Activated CD4-positive, alpha-beta T cell treated with anti-CD3 and anti-CD28 coated beads for 1 hour (primary cell): ENCODE data around the gene GAS5.
A peak's percentile ranks its signal among the peaks of the same experiment; 100 is the strongest.
"Not testable (repeated sequence)": the region's sequence is repeated elsewhere in the genome, so short reads cannot be mapped to it uniquely, and the experiment has no call there.

ENCODE experiments used
- DNase-seq: peaks from one replicate; pipeline ENCODE4 v3.0.0-alpha.2; 2020

The GAS5 gene

DNA sequence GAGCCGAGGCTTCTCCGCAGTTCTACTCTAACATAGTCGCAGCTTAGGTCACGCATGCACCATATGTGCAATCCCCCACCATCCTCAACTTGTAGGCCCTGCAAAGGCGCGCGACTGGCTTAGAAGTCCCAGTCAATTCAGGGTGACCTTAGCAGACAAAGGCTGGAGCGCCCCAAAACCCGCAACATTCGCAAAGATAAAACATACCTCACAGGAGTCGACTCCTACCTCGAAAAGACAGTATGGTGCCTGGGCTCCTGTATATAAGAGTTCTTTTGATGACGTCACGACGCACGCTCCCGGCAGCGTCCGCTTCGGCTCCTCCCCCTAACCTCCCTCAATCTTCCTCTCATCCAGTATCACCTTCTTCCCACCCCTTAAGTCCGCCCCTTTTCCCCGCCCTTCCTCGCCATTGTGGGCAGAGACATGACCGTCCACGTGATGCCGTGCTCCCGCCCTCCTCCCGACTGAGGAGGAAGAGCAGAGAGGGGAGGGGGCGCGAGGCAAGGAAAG lies at the start of gene GAS5:
Gene GAS5 (minus strand): TSS at position 237 of the 513 bp plus-strand sequence.
- DNase-seq, result peak; percentile 97

DNA sequence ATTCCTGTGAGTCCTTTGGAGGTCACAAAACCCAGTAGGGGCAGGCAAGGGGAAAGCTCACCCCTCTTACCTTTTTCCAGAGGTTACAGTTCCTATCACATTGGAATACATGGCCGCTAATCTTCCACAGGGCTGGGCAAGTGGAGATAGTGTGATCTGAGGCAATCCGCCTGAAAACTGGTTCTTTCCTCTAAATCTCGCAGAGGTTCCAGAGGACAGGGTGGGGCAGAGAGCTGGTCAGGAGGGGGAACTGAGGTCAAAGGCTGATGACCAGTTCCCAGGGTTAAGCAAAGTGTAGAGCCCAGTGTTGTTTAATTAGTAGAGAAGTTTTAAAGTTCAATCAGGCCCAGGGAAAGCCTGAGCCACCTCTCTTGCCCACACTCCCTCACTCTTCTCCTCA lies 49.4 kb upstream of the GAS5 start, which contains the start of gene SERPINC1:
Gene SERPINC1 (minus strand): TSS at position 179 of the 400 bp plus-strand sequence. CDS start 68 bp downstream, at position 111.
- no peak for DNase-seq

DNA sequence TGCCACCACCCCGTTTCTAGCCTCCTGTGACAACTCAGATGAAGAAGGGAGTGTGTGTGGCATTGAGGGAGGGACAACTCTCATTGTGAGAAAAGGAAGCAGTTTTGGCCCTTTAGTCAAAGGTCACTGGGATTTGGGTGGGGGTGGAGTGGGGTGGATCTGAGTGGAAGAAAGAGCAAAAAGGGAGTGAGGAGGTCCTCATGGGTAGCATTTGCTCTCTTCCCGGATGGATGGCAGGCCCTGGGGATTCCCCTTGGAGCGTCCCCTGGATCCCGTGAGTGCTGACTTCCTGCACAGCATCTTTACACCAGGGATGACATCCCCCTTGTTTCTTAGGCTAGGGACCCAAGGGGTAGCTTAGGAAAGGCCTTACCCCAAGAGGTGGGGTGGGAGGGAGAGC lies 48.9 kb upstream of the GAS5 start:
- no peak for DNase-seq

DNA sequence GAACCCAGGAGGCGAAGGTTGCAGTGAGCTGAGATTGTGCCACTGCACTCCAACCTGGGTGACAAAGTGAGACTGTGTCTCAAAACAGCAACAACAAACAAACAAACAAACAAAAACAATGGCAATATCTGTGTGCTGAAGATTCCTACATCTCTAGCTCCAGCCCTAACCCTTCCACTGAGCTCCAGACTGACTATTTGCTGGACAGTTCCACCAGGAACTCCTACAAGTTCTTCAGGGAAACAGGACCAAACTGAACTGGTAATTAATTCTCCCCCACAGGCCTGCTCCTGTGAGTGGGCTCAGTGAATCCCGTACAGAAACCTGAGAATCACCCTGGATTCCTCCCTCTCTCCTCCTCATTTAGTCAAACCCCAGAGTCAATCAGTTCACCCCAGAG lies 47.8 kb upstream of the GAS5 start:
- DNase-seq, result no peak

DNA sequence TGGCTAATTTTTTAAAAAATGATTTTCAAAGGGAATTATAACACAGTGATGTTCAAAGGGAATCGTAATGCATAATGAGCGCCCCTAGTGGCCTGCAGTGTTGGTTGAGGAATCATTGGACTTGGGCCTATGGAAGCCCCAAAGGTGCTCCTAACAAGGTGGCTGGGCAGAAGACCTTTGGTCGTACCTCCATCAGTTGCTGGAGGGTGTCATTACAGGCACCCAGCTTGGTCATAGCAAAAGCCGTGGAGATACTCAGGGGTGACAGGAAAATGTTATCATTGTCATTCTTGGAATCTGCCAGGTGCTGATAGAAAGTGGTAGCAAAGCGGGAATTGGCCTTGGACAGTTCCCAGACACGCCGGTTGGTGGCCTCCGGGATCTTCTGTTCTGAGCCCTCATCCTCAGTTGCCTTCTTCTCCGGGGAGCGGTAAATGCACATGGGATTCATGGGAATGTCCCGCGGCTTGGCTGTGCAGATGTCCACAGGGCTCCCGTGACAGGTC lies 46.6 kb upstream of the GAS5 start:
- DNase-seq, result no peak

DNA sequence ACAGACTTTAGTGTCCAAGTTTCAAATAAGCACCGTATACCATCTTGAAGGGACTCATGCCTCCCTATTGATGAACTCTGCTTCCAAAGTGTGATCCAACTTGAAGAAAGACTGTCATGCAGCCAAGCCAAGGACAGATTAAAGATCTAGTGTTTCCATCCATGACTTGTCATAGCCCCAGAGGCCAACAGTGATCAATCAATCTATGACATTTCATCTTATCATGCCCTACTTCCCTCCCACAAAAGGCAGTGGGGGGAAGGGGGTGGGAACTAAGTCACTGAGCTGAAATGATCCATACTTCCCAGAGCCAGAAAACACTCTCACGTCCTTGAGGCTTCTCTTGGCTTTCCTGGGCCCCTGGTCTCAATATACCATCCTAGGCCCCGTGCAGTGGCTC lies 45.3 kb upstream of the GAS5 start:
- DNase-seq, result no peak

DNA sequence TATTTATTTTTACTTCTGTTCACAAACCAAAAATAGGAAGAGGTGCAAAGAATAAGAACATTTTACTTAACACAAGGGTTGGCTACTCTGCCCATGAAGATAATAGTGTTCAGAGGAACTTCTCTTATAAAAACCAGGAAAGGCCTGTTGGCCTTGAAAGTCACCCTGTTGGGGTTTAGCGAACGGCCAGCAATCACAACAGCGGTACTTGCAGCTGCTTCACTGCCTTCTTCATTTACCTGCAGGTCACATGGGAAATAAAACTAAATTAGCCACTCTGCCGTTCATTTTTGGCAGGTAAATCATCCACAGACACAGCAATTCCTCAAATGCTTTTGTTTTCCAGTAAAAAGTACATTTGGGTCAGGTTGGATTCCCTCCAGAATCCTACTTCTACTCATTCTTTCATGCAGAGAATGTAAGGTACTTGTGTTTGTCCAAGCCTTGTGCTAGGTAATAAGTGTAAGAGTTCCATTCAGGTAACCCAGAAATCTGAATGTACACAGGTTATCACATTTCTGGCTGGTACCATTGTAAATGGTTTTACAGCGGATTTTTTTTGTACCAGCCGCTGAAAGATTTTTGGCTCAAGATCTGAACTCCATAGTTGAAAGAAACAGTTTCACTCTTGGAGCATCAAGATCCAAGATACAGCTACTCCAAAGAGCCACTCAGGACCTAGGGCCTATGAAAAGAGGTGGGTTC lies 36.2 kb upstream of the GAS5 start:
- DNase-seq, result no peak

DNA sequence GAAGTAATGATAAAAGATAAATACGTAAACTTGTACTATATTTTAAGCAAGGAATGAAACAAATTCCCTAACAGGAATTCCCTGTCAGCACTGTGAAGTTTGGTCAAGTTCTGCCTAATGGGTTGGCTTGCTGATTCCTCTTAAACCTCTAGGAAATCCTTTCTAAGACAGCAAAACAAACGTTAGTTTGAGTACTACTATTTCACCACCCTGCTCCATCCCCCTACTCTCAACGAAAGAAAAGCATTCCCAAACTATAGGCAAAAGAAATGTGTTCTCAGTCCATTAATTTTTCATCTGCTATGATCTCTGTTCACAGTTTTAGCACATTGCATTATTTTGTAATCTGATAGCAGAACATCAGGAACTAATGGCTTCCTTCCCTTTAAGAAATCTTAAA lies 33.2 kb upstream of the GAS5 start:
- no peak for DNase-seq

DNA sequence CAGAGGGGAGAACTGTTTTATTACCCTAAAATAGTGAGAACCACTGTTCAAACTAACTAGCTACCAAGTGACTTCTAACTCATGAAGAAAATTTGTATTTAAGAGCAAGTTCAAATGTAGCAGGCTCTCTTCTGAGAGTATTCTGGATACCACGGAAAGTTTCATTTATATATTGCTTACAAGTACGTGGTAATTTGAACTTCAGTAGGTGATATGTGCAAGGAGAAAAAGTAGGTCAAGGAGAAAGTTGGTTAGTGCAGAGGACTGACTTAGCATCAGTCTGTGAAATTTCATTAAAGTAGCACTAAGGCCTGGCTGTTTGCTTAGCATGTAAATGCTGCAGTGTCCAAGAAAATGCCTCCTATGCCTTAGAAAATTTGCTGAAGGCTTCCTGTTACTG lies 32.6 kb upstream of the GAS5 start:
- DNase-seq, result no peak

DNA sequence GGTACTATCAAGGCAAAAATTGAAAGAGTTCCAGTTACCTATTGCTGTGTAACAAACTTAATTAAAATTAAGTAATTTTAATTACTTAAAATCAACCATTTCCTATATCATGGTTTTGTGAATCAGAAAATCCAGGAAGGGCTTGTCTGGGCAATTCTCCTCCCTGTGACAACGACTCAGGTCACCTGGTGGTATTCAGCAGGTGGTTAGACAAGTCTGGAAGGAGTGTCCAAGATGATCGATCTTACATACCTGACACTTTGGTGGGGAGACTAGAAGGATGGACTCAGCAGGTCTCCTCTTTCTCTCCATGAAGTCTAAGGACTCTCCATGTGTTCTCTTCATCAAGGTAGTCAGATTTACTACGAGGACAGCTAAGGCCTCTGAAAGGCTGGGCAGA lies 26.4 kb upstream of the GAS5 start:
- no peak for DNase-seq

DNA sequence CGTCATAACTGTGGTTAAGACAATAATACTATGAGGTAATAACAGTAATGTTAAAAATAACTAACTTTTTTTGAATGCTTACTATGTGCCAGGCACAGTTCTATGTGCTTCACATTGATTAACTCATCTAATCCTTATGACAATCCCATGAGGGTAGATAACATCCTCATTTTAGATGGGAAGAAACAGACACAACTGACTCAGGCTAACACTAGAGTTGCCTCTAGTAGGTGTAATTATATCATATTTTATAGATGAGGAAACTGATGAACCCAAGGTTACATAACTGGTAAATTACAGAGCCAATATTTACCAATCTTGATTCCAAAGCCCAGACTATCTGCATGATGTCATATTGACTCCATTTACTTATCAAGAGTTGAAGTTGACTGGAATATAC lies 25.8 kb upstream of the GAS5 start:
- DNase-seq, result no peak

DNA sequence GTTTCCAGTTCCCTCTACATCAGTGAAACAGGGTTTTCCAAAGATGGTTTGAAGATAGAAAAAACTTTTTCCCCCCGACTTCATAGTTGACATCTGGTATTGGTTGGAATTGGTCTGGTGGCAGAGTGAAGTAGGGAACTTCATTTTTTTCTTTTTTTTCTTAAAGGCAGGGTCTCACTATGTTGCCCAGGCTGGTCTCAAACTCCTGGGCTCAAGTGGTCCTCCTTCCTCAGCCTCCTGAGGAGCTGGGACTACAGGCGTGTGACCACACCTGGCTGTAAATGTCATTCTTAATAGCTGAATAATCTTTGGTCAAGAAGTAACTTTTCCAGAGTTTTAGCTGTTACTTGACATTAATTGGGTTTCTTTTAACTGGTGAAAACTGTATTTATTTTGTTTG lies 22.1 kb upstream of the GAS5 start:
- DNase-seq, result no peak

DNA sequence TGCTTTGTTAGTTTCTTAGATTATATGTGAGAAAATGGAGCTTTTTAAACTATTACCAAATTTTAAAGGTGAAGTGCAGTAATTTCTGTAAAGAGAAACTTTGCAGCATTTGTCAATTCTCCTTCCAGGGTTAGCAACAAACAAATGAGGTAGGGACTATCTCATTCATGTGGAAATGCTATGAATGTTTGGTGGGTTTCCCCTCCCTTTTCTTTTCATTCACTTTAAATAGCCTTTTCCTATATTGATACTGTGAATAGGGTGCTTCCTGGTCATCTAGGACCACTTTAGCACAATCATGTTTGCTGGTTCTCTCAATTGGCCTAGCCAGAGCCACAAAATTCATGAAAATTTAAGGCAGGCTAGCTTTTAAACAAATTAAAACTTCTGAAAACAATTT lies 21.0 kb upstream of the GAS5 start:
- DNase-seq, result no peak

DNA sequence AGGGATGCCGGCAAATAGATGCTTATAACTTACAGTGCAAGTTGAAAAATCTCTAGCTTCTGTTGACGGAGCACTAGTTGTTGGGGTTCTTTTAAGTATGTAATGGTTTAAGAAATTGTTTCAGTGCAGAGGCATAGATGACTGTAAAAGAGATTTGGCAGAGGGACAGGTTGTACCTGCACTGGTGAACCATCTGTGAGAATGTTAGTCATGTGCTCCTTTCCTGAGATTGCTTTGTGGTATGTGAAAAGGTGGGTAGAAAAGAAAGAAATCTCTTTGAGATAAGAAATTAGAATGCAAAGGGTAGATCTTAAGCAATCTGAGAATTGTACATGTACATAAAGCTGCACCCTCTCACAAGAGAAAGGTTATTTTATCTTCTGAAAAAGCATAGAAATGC lies 19.8 kb upstream of the GAS5 start:
- no peak for DNase-seq

DNA sequence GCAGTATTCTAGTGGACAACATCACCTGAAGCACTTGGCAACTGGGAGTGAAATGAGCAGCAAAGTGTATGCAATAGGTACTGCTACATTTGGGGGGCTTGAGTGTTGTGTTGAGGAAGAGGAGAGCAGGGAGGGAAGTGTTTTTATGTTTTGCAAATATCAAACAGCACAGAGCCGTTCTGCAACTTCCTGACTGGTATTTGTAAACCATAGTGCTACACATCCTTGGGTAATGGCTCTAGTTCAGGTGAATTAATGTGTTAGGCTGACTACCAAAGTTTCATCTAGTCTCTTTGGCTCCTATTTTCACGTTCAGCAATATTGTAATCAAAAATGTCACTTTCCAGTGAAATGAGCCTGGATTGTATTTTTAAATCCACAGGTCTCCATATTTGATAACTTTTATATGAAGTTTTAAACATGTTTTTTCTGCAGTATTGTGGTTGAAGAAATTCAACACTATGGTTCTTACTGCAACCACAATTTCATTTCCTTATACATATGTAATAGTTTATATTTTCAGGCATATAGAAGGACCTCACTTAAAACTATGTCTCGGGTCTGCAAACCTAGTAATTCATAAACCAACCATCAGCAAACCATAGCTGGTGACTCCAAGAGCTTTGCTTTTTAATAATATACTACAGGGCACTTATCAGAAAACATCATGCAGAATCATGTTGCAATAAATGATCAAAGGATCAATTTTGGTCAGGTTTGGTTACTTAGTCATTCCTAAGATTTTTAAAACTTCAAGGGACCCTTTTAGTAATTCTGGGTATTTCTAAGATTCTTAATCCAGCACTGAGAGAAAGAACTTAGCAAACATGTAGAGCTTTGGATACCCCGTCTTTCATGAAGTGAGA lies 19.2 kb upstream of the GAS5 start:
- DNase-seq, result no peak

DNA sequence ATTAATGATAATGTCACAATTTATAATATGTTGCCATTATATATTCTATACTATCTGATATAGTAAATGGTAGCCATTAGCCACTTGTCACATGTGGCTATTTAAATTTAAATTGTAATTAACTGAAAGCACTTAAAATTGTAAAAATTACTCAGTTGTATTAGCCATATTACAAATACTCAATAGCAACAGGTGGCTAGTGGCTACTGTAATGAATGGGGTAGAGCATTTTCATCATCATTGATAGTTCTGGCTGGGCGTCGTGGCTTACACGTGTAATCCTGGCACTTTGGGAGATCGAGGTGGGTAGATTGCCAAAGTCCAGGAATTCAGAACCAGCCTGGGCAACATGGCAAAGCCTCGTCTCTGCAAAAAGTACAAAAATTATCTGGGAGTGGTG lies 16.9 kb upstream of the GAS5 start:
- DNase-seq, result no peak

DNA sequence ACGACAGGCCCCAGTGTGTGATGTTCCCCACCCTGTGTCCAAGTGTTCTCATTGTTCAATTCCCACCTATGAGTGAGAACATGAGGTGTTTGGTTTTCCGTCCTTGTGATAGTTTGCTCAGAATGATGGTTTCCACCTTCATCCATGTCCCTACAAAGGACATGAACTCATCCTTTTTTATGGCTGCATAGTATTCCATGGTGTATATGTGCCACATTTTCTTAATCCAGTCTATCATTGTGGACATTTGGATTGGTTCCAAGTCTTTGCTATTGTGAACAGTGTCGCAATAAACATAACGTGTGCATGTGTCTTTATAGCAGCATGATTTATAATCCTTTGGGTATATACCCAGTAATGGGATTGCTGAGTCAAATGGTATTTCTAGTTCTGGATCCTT lies 13.3 kb upstream of the GAS5 start:
- DNase-seq, result not testable (repeated sequence)

DNA sequence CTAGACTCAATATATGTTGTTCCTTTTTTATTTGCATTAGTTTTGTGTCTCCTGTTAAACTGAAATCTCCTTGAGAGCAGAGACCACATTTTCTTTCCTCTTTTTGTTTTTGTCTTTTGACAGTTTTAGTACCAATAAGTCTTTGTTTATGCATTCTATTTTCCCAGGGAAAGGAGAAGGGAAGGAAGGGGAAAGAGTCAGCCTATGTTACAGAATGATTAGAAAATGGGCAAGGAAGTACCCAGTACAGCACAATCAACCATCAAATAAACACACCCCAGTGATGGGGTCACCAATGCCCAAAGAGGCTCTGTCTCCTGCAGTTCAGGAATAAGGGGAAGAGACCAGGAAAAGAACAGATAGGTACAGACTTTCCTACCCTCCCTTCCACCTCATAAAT lies 10.5 kb upstream of the GAS5 start:
- no peak for DNase-seq

DNA sequence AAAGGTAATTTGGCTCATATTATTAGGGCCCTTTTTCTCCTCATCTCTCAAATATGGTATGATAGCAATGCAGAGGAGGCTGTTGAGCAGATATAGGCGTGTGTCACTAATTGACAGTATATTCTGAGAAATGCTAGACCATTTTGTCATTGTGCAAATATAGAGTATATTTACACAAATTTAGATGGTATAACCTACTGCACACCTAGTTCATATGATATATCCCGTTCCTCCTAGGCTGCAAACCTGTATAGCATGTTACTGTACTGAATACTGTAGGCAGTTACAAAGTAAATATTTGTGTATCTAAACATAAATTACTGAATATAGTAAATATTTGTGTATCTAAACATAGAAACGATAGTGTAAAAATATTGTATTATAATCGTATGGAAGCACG lies 8.9 kb upstream of the GAS5 start:
- no peak for DNase-seq

DNA sequence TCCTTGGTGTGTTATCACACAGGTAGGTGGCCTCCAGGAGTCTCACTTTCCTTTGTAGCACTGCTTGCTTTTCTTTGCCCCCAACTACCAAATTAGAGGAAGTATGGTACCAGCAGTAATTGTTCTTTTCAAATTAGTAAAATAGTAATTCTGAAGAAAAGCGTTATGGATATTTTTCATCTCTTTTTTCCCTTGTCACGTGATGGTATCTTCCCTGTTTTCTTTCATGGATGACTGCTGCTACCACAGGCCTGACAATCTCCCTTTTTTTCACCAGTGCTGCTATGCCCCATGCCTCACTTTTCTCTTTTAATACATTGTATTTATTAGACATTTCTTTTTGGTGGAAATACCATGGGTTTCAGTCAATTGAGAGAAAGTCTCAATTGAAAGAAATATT lies 3.7 kb upstream of the GAS5 start:
- no peak for DNase-seq

DNA sequence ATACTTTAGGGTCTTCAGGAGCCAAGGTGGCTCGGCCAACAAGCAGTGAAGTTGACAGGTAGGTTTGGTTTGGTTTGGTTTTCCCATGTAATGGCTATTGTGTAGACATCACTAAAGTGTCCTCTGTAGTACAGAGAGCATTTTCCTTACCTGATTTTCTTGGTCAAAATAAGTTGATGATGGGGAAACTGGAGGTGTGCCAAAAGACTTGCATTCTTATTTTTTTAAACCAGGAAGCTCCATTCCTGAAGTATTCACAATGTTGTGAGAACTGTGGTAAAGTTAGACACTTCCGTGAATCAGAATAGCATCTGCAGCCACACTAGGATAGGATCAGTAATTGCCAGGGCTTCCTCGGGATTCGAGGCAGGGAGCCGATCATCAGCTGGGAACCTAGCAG lies 3.3 kb upstream of the GAS5 start:
- no peak for DNase-seq

DNA sequence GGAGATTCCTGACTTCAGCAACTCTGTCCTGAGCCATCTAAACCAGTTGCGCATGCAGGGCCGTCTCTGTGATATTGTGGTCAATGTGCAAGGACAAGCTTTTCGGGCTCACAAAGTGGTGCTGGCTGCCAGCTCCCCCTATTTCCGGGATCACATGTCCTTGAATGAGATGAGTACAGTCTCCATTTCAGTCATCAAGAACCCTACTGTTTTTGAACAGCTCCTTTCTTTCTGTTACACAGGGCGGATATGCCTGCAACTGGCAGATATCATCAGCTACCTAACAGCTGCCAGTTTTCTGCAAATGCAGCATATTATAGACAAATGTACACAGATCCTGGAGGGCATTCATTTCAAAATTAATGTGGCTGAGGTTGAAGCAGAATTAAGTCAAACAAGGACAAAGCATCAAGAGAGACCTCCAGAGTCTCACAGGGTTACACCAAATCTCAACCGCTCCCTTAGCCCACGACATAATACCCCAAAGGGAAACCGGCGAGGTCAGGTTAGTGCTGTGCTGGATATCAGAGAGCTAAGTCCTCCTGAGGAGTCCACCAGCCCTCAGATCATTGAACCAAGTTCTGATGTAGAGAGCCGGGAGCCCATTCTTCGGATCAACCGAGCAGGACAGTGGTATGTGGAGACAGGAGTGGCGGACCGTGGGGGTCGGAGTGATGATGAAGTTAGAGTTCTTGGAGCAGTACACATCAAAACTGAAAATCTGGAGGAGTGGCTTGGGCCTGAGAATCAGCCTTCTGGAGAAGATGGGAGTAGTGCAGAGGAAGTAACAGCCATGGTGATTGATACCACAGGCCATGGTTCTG lies 2.7 kb upstream of the GAS5 start:
- no peak for DNase-seq

DNA sequence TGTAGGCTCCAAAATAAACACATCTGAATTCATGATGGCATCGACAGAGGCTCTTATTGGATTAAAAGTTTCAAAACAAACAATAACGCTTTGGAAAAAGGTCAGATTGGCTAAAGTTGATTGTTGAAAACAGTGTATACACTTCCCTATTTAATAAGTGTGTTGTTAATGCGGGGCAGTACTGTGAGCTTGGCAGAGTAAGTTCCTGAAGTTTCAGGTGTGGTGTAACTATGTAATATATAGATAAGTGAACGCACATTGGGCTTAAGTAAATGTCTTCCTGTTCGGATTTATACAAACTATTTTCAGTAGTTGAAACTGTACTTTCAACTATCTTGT lies 1.2 kb upstream of the GAS5 start:
- DNase-seq, result no peak
